Stimulated activated CD4-positive, alpha-beta T cell treated with anti-CD3 and anti-CD28 coated beads, Interleukin-2, amount 100 ng/mL, for 24 hours (primary cell): ENCODE measurements around the gene TSEN2.

Source experiments
- DNase-seq, 2 donors: peaks; one replicate each; pipeline ENCODE4 v3.0.0-alpha.2; 2020

Gene TSEN2

GRCh38 chr3:12557473-12558100, 73.3 kb downstream of the TSEN2 start:
- DNase-seq = no peak

GRCh38 chr3:12558706-12559105, 74.4 kb downstream of the TSEN2 start:
- DNase-seq = no peak

GRCh38 chr3:12559520-12559919, 75.2 kb downstream of the TSEN2 start:
- no peak for DNase-seq

GRCh38 chr3:12560505-12561190, 76.4 kb downstream of the TSEN2 start:
- DNase-seq = no peak

GRCh38 chr3:12561397-12561796, 77.1 kb downstream of the TSEN2 start:
- no peak for DNase-seq

GRCh38 chr3:12562451-12562850, 78.2 kb downstream of the TSEN2 start:
- no peak for DNase-seq

- DNase-seq = no peak
These were observed 82.7 kb downstream of the TSEN2 start for GRCh38 chr3:12566976-12567375.

- DNase-seq = no peak
These were observed 84.5 kb downstream of the TSEN2 start for GRCh38 chr3:12568747-12569146.

- DNase-seq = no peak
These were observed 85.6 kb downstream of the TSEN2 start for GRCh38 chr3:12569836-12570235.

- no peak for DNase-seq
These were observed 87.7 kb downstream of the TSEN2 start for GRCh38 chr3:12571986-12572385.

GRCh38 chr3:12574131-12574530, 89.9 kb downstream of the TSEN2 start:
- DNase-seq = no peak

- no peak for DNase-seq
These were observed 90.4 kb downstream of the TSEN2 start for GRCh38 chr3:12574661-12575060.

- no peak for DNase-seq
These were observed 93.1 kb downstream of the TSEN2 start for GRCh38 chr3:12577379-12577778.

GRCh38 chr3:12578742-12579141, 94.5 kb downstream of the TSEN2 start:
- no peak for DNase-seq

- no peak for DNase-seq
These were observed 95.2 kb downstream of the TSEN2 start for GRCh38 chr3:12579456-12579855.

GRCh38 chr3:12579905-12580304, 95.6 kb downstream of the TSEN2 start:
- DNase-seq = no peak

GRCh38 chr3:12582730-12583129, 98.5 kb downstream of the TSEN2 start:
- no peak for DNase-seq
